Loucy (cell line): ENCODE data around the gene NBAS.

Experiments used
- H2AFZ ChIP-seq: fragments of 200-600 bp; sonication (generic); 2 replicates; pipeline ENCODE4 v1.6.0; 2016; ENCODE audit warnings: antibody characterized with exemption, mild to moderate bottlenecking, low read length, moderate library complexity
- H3F3A ChIP-seq: fragments of 200-600 bp; 2 replicates; pipeline ENCODE4 v1.6.0; 2016; ENCODE audit warnings: antibody characterized with exemption, low read depth, mild to moderate bottlenecking
- H3K27me3 ChIP-seq: fragments of 200-600 bp; sonication (generic); 2 replicates; pipeline ENCODE4 v1.6.1; 2014; ENCODE audit warnings: low read length, mild to moderate bottlenecking; ENCODE audit not compliant: insufficient read depth, poor library complexity, severe bottlenecking
- H3K36me3 ChIP-seq: fragments of 200-600 bp; sonication (generic); 2 replicates; pipeline ENCODE4 v1.6.1; 2016; ENCODE audit warnings: low read length; ENCODE audit not compliant: insufficient read depth
- H3K4me1 ChIP-seq: fragments of 200-600 bp; sonication (generic); 2 replicates; pipeline ENCODE4 v1.5.1; 2014; ENCODE audit warnings: low read length, mild to moderate bottlenecking; ENCODE audit not compliant: insufficient read depth, poor library complexity, severe bottlenecking
- H3K4me2 ChIP-seq: fragments of 200-600 bp; sonication (generic); 2 replicates; pipeline ENCODE4 v1.6.0; 2014; ENCODE audit warnings: antibody characterized with exemption, low read length, low read depth, mild to moderate bottlenecking; ENCODE audit not compliant: poor library complexity, severe bottlenecking
- H3K4me3 ChIP-seq: fragments of 200-600 bp; sonication (generic); 2 replicates; pipeline ENCODE4 v1.5.1; 2014; ENCODE audit warnings: low read length, mild to moderate bottlenecking, mixed read lengths; ENCODE audit not compliant: poor library complexity, severe bottlenecking
- H3K79me2 ChIP-seq: fragments of 200-600 bp; sonication (generic); 2 replicates; pipeline ENCODE4 v1.6.1; 2014; ENCODE audit warnings: low read length; ENCODE audit not compliant: insufficient read depth
- H3K9ac ChIP-seq: fragments of 200-600 bp; sonication (generic); 2 replicates; pipeline ENCODE4 v1.6.0; 2014; ENCODE audit warnings: mild to moderate bottlenecking, low read depth, low read length, moderate library complexity; ENCODE audit not compliant: poor library complexity, severe bottlenecking
- H3K9me2 ChIP-seq: fragments of 200-600 bp; sonication (generic); replicated peaks from 2 replicates; pipeline ENCODE4 v1.6.1; 2016; ENCODE audit warnings: low read depth, low read length, mixed read lengths
- H3K9me3 ChIP-seq: fragments of 200-600 bp; sonication (generic); 2 replicates; pipeline ENCODE4 v1.6.1; 2014; ENCODE audit warnings: mild to moderate bottlenecking, antibody characterized with exemption, low read length, low read depth; ENCODE audit not compliant: insufficient read depth
- H4K20me1 ChIP-seq: fragments of 200-600 bp; sonication (generic); 2 replicates; pipeline ENCODE4 v1.6.0; 2014; ENCODE audit warnings: antibody characterized with exemption, low read length, mild to moderate bottlenecking; ENCODE audit not compliant: insufficient read depth, poor library complexity, severe bottlenecking
- CTCF ChIP-seq: fragments of 200-600 bp; sonication (generic); conservative IDR thresholded peaks from 2 replicates; pipeline ENCODE4 v1.5.1; 2014; ENCODE audit warnings: mild to moderate bottlenecking, antibody characterized with exemption, low read length
- EZH2phosphoT487 ChIP-seq: fragments of 200-600 bp; IDR thresholded peaks from 2 replicates; pipeline ENCODE4 v1.6.1; 2018; ENCODE audit warnings: antibody characterized with exemption, mild to moderate bottlenecking, moderate library complexity, borderline replicate concordance

Gene NBAS

DNA sequence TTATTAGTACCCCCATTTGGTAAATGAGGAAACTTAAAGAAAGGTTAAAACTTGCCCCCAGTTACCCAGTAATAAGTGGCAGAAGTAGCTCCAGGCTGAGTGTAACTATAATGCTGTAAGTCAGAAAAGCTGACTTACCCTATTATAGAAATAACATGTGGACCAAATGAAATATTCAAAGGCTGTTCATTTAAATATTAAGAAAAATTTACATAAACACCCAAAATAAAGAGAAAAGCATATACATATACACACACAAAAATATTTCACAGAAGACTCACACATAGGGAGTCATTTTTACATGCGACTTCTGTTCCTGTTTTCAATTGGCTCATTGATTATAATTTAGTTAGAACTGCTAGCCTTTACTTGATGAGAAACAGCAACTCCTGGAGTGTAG, 189.1 kb downstream of the NBAS start:
- H4K20me1 ChIP-seq = no peaks in the 10 kb centered on the region
- peaks cover 50% of the 10 kb centered on the region for H3K36me3 ChIP-seq
- H3K4me1 ChIP-seq = peaks cover 5% of the 10 kb centered on the region
- no peak for TF ChIP-seq EZH2phosphoT487
- H2AFZ ChIP-seq = no peak overlapping the region
- no peaks in the 10 kb centered on the region for H3K79me2 ChIP-seq
- no peaks in the 10 kb centered on the region for H3K9me3 ChIP-seq
- no peaks in the 10 kb centered on the region for H3F3A ChIP-seq
- H3K9me2 ChIP-seq = no peaks in the 10 kb centered on the region
- H3K4me2 ChIP-seq = no peak overlapping the region
- no peak overlapping the region for H3K4me3 ChIP-seq
- H3K9ac ChIP-seq = no peak overlapping the region
- H3K27me3 ChIP-seq = no peaks in the 10 kb centered on the region

DNA sequence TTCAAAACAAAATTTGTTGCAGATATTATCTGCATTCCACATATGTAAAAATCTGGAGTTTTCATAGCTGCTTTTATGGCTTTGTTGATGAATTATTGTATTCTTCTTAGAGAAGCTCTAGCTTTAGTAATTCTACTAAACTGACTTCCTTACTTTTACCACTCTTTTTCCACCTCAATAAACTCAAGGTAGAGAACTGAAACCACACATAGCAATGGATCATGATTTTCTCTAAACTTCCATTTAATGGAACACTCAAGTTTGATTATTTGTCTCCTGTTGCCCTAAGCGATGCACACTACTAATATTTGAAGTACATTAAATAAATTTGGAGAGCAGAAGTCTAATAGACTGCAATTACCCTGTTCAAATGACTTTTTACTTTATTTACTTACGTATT, 192.0 kb downstream of the NBAS start:
- Histone ChIP-seq H3K79me2 (no peaks in the 10 kb centered on the region), H3K9ac (no peak overlapping the region), H3K9me2 (no peaks in the 10 kb centered on the region), H3K9me3 (no peaks in the 10 kb centered on the region), H2AFZ (no peak overlapping the region), H3K4me1 (peaks cover 8% of the 10 kb centered on the region), H3K4me2 (no peak overlapping the region), H4K20me1 (no peaks in the 10 kb centered on the region), H3F3A (no peaks in the 10 kb centered on the region), H3K27me3 (no peaks in the 10 kb centered on the region), H3K4me3 (no peak overlapping the region), H3K36me3 (peaks cover 64% of the 10 kb centered on the region)
- no peak for TF ChIP-seq EZH2phosphoT487
- TF ChIP-seq CTCF = no peak

DNA sequence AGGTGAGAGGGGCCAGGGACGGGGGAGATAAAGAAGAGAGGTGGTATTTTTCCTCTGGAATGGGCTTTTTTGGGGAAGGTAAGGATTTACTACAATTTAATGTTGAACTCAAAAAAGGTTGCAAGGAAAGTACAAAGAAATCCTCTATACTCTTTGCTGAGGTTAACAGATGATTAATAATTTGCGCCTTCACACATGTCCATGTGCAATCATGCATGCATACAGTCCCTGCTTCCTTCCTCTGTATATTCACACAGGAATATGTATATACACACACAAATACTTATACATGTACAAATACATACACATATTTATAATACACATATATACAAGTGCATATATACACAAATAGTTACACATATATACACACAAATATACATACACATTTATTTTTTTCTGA, 193.4 kb downstream of the NBAS start:
- no peaks in the 10 kb centered on the region for H3K79me2 ChIP-seq
- H3F3A ChIP-seq = no peaks in the 10 kb centered on the region
- no peak overlapping the region for H2AFZ ChIP-seq
- no peaks in the 10 kb centered on the region for H4K20me1 ChIP-seq
- no peak overlapping the region for H3K4me2 ChIP-seq
- TF ChIP-seq EZH2phosphoT487 = no peak
- TF ChIP-seq CTCF = no peak
- peaks cover 65% of the 10 kb centered on the region for H3K36me3 ChIP-seq
- no peaks in the 10 kb centered on the region for H3K27me3 ChIP-seq
- no peak overlapping the region for H3K9ac ChIP-seq
- H3K4me3 ChIP-seq = no peak overlapping the region
- H3K4me1 ChIP-seq = peaks cover 8% of the 10 kb centered on the region
- H3K9me2 ChIP-seq = no peaks in the 10 kb centered on the region
- no peaks in the 10 kb centered on the region for H3K9me3 ChIP-seq

DNA sequence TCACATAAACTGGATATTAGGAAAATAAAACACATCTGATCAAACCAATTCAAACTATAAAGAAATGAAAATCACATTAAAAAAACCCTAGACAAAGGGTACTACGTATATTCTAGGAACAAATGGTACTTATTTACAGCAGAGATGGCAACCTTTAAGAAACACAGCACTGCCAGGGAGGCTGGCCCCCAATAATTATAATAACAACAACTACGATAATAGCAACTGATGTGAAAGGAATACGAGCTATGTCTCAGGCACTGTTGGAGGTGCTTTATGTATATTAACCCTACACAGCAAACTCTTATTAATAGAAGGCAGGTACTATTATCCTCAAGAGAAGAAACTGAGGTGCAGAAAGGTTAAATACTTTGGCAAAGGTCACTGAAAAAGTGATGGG, 193.9 kb downstream of the NBAS start:
- H3K4me2 ChIP-seq = no peak overlapping the region
- H2AFZ ChIP-seq = no peak overlapping the region
- H3K4me3 ChIP-seq = no peak overlapping the region
- no peaks in the 10 kb centered on the region for H3K9me3 ChIP-seq
- H3K27me3 ChIP-seq = no peaks in the 10 kb centered on the region
- TF ChIP-seq CTCF (no peak), EZH2phosphoT487 (no peak)
- peaks cover 64% of the 10 kb centered on the region; the same call in 1 of the 2 replicates for H3K36me3 ChIP-seq
- H4K20me1 ChIP-seq = no peaks in the 10 kb centered on the region
- H3K4me1 ChIP-seq = peaks cover 8% of the 10 kb centered on the region
- H3K9ac ChIP-seq = no peak overlapping the region
- no peaks in the 10 kb centered on the region for H3K79me2 ChIP-seq
- no peaks in the 10 kb centered on the region for H3F3A ChIP-seq
- no peaks in the 10 kb centered on the region for H3K9me2 ChIP-seq
